Body of pancreas (tissue), 4 donors: ENCODE data around the gene SESN3.

Source experiments
- CTCF ChIP-seq, 7 experiments: fragments of 450-650 bp in 4 of 7; fragments of 200-600 bp in 3 of 7; sonication (generic) in 3 of 7; IDR thresholded peaks; one replicate each; pipeline ENCODE4 v1.5.1; 2016 to 2019; ENCODE audit warnings: antibody characterized with exemption in 7 of 7
- POLR2A ChIP-seq, 3 donors: fragments of 450-650 bp; IDR thresholded peaks; one replicate each; pipeline ENCODE4 v1.6.1; 2016; ENCODE audit warnings: antibody characterized with exemption in 3 of 3, mild to moderate bottlenecking in 2 of 3

DNA sequence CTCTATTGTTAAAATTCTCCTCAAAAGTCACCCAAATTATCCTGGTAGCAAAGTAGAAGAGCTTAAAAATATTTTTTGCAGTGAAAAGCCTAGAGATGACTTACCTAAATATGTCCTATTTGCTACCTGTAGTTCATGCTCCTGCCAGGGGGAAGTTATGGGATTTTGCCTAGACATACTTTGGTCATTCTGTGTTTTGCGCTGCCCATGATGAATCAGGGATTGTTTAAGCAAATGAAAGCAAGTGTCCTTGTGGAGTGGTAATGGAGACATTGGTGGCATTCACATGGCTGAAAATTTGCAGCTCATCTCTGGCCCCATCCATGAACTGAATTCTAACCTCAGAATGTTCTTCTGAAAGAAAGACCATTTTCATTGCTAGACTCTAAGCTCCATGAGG, 14.6 kb upstream of the SESN3 start:
- TF ChIP-seq CTCF (IDR thresholded peaks at IDR 0.05) = no peak
- TF ChIP-seq POLR2A (IDR thresholded peaks at IDR 0.05) = no peak
